Left lung (tissue), 10 donors: ENCODE measurements around the gene CTNNA3. TPM values are rescaled to one million over a fixed set of nuclear protein-coding genes. Genes with fewer than 3 reads are reported as not detected.

ENCODE experiments used
- ATAC-seq: fragments of 200-7000 bp; cut with Tn5 transposase; one replicate; pipeline ENCODE4 v1.9.1; 2020; ENCODE audit warnings: moderate library complexity
- DNase-seq, 4 donors: peaks; one replicate each; pipeline ENCODE4 v3.0.0-alpha.2; 2013 to 2020
- H3K27ac ChIP-seq, 2 donors: fragments of 200-600 bp; sonication (generic) in 1 of 2; one replicate each; pipeline versions ENCODE4 v1.5.0 to v1.8.0; 2020 to 2021
- H3K27me3 ChIP-seq, 2 donors: fragments of 200-600 bp; sonication (generic) in 1 of 2; one replicate each; pipeline versions ENCODE4 v1.5.0 to v1.8.0; 2020 to 2021
- H3K36me3 ChIP-seq, 2 donors: fragments of 200-600 bp; sonication (generic) in 1 of 2; one replicate each; pipeline versions ENCODE4 v1.5.0 to v1.8.0; 2020 to 2021
- H3K4me1 ChIP-seq, 2 donors: fragments of 200-600 bp; one replicate each; pipeline ENCODE4 v1.8.0; 2021
- H3K4me3 ChIP-seq, 2 donors: fragments of 200-600 bp; sonication (generic) in 1 of 2; one replicate each; pipeline versions ENCODE4 v1.5.0 to v1.8.0; 2020 to 2021; ENCODE audit warnings: mild to moderate bottlenecking in 1 of 2
- H3K9me3 ChIP-seq, 2 donors: fragments of 200-600 bp; sonication (generic) in 1 of 2; one replicate each; pipeline versions ENCODE4 v1.5.0 to v1.8.0; 2020 to 2021
- CTCF ChIP-seq, 2 donors: fragments of 200-600 bp; sonication (generic) in 1 of 2; IDR thresholded peaks; one replicate each; pipeline versions ENCODE4 v1.5.0 to v1.8.0; 2021; ENCODE audit warnings: antibody characterized with exemption in 2 of 2
- intact Hi-C, 2 donors: fragments of 100-400 bp; cut with DNase I; formaldehyde crosslinking; loops; one replicate each; pipeline versions ENCODE4 v1.11.2 to v1.14.2; 2022
- polyA plus RNA-seq, 6 donors: library from polyadenylated mRNA; unstranded; fragments of 120-200 nt; gene quantifications; one replicate each; pipeline ENCODE4 v1.2.1, GENCODE V29; 2013; ENCODE audit not compliant: insufficient read length in 6 of 6
- total RNA-seq, 2 donors: library from RNA; stranded (reverse); fragmentation: NEBNext Ultra II Directional; extraction: Animal tissue kit (Norgen Biotek cat#: 25700); gene quantifications; one replicate each; pipeline ENCODE4 v1.2.1, GENCODE V29; 2021
- donor health status: DM: no; HTN: yes; CAD: no.
- donor health status: DM: no; HTN: no; CAD: no.

CTNNA3 gene
- total and polyA plus RNA-seq, 8 donors, result 1.1 to 8.2 (median 6.6) TPM; not detected in 1

- H3K27me3 ChIP-seq, result no peaks in the 10 kb centered on the region
- no peak overlapping the region for H3K4me3 ChIP-seq
- H3K27ac ChIP-seq, result no peak overlapping the region
- H3K4me1 ChIP-seq, result no peaks in the 10 kb centered on the region
- no peak for TF ChIP-seq CTCF (IDR thresholded peaks at IDR 0.05)
- intact Hi-C loops, result no loop called here
- no peak for DNase-seq
- H3K36me3 ChIP-seq, result no peaks in the 10 kb centered on the region
- no peaks in the 10 kb centered on the region for H3K9me3 ChIP-seq
- no peak for ATAC-seq
Observed at GRCh38 chr10:67017218-67017617, 678.8 kb downstream of the CTNNA3 start.

GRCh38 chr10:67015225-67015624 lies 680.8 kb downstream of the CTNNA3 start:
- DNase-seq (no peak), ATAC-seq (no peak)
- no peak for TF ChIP-seq CTCF (IDR thresholded peaks at IDR 0.05)
- H3K4me3 ChIP-seq, result no peak overlapping the region
- H3K27me3 ChIP-seq, result no peaks in the 10 kb centered on the region
- H3K27ac ChIP-seq, result no peak overlapping the region
- no peaks in the 10 kb centered on the region for H3K4me1 ChIP-seq
- no peaks in the 10 kb centered on the region for H3K36me3 ChIP-seq
- intact Hi-C loops, result no loop called here
- no peaks in the 10 kb centered on the region for H3K9me3 ChIP-seq

GRCh38 chr10:67011981-67012380 lies 684.0 kb downstream of the CTNNA3 start:
- Histone ChIP-seq H3K27me3 (no peaks in the 10 kb centered on the region), H3K9me3 (no peaks in the 10 kb centered on the region), H3K4me1 (no peaks in the 10 kb centered on the region), H3K4me3 (no peak overlapping the region), H3K36me3 (no peaks in the 10 kb centered on the region), H3K27ac (no peak overlapping the region)
- ATAC-seq, result no peak
- intact Hi-C loops, result no loop called here
- no peak for TF ChIP-seq CTCF (IDR thresholded peaks at IDR 0.05)
- DNase-seq, result no peak

- H3K36me3 ChIP-seq, result no peaks in the 10 kb centered on the region
- H3K27ac ChIP-seq, result no peak overlapping the region
- DNase-seq (no peak), ATAC-seq (no peak)
- intact Hi-C loops, result no loop called here
- no peaks in the 10 kb centered on the region for H3K9me3 ChIP-seq
- TF ChIP-seq CTCF (IDR thresholded peaks at IDR 0.05), result no peak
- no peaks in the 10 kb centered on the region for H3K4me1 ChIP-seq
- no peaks in the 10 kb centered on the region for H3K27me3 ChIP-seq
- no peak overlapping the region for H3K4me3 ChIP-seq
Observed at GRCh38 chr10:67011480-67011879, 684.5 kb downstream of the CTNNA3 start.

GRCh38 chr10:67005981-67006380 lies 690.0 kb downstream of the CTNNA3 start:
- H3K27ac ChIP-seq, result no peak overlapping the region
- DNase-seq (no peak), ATAC-seq (no peak)
- H3K36me3 ChIP-seq, result no peaks in the 10 kb centered on the region
- H3K4me1 ChIP-seq, result no peaks in the 10 kb centered on the region
- no peaks in the 10 kb centered on the region for H3K27me3 ChIP-seq
- no peak for TF ChIP-seq CTCF (IDR thresholded peaks at IDR 0.05)
- intact Hi-C loops, result no loop called here
- no peaks in the 10 kb centered on the region for H3K9me3 ChIP-seq
- no peak overlapping the region for H3K4me3 ChIP-seq
